GM18511 (cell line): ENCODE data around the gene PHACTR3.
"Not testable (repeated sequence)": the region's sequence is repeated elsewhere in the genome, so short reads cannot be mapped to it uniquely, and the experiment has no call there.

ENCODE experiments used
- ATAC-seq: cut with Tn5 transposase; IDR thresholded peaks from one replicate; pipeline ENCODE4 v1.9.1; 2021; ENCODE audit warnings: mild to moderate bottlenecking, moderate library complexity; ENCODE audit not compliant: unreplicated experiment

The PHACTR3 gene

DNA sequence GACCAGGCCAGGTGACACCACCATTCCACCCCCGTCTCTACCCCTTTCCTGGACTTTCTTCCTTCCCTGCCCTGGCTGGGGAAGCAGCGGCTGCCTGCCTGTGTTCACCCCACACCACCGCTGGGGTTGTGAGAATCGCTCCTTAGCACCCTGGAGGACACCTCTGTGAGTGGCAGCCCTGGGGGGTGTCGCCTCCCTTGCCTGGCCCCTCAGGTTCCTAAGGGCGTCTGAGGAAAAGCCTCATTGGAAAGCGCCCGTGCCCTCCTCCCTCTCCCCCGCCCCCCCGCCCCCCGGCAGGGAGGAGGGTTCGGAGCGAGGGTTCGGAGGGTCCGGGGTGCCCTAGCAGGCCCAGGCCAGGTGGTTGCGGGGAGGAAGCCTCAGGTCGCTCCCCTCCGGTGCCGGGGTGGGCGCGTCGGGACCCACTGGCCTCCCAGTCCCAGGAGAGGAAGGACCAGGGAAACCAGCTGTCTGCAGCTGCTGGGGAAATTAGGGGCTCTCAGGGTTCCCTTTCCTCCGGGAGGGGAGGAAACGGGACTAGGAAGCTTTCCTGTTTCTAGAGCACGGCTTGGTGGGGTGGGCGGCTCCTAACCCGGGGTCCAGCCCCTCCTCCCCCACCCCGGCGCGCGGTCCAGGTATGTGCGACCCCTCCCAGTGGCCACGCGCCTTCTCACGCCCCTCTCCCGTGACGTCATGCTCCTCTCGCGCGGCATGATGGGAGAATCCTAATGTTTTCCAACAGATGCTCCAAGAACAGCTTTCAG lies at the start of gene PHACTR3:
Gene PHACTR3 (plus strand): TSS at position 760 of the 761 bp plus-strand sequence. CDS start 475 bp downstream, outside the sequence.
- no peak for ATAC-seq

DNA sequence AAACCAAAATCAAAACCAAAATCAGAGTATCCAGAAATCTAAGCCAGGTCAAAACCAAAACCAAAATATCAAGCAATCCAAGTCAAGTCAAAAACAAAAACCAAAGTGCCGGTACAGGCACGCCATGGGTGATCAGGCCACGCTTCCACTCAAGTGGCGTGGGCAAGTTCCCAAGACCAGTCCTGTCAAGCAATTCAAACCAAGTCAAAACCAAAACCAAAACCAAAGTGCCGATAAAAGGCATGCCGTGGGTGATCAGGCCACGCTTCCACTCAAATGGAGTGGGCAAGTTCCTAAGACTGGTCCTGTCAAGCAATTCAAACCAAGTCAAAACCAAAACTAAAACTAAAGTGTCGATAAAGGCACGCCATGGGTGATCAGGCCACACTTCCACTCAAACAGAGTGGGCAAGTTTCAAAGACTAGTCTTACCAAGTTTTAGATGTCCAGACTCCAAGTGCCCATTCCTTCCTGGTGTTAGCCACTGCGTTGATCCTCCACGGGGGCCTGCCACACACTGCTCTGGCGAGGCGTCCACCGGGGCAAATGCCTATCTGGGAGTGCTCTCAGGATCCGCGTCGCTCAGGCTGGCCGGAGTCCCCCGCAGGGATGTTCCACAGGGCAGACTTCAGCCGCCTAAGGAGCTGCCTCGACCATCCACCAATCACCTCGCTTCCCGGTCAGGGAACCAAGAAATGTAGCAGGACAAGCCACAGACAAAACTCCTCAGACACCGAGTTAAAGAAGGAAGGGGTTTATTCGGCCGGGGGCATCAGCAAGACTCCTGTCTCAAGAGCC lies 46.4 kb upstream of the PHACTR3 start:
- not testable (repeated sequence) for ATAC-seq

DNA sequence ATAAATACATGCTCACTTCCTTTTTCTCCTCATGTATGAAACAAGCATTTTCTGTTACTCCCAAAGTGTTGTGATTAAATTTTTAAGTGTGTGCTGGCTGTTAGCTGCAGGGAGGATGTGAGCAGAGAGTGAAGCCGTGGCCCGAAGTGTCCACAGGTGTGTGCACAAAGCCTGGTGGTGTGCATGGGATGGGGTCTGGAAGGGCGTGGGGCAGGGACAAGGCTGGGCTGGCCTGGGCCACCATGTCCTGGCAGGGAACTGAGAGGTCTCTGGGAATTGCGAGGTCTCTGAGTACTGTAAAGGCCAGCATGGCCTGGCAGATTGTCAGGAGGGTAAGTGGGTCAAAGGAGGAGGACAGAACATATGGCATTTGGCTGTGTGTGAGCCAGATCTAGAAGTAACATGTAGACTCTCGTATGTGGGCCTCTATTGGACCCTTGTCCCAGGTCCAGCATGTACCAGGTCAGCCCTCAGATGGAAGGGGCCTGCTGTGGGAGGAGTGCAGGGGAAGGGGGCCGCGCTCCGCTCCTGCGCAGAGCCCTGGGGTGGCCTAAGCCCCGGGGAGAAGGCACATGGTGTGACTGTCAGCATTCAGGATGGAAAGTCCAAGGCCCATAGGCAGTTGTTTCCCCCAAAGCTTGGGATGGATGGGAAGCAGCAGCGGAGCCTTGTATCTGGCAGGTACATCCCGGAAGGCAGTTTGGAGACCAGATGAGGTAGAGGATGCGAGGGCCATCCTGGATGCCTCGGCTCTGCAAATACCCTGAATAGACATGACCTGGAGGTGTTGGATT lies 45.1 kb upstream of the PHACTR3 start:
- no peak for ATAC-seq

DNA sequence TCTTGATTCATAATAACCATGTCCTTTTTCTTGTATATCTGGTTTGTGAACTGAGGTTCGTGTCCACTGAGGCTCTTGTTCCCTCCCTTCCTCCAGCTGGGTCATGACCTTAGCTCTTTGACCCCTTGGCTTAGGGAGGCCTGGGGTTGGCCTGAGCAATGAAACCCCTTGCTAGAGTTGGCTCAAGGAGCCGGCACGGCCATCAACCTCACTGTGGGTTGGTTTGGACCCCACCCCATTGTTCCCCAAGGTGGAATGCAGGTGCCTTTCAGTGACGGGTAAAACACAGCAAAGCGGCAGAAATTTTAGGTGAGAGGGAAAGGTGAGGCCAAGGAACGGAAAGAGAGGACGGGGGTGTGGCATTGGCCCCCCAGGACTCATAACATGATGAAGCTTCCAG lies 44.5 kb upstream of the PHACTR3 start:
- ATAC-seq: no peak

DNA sequence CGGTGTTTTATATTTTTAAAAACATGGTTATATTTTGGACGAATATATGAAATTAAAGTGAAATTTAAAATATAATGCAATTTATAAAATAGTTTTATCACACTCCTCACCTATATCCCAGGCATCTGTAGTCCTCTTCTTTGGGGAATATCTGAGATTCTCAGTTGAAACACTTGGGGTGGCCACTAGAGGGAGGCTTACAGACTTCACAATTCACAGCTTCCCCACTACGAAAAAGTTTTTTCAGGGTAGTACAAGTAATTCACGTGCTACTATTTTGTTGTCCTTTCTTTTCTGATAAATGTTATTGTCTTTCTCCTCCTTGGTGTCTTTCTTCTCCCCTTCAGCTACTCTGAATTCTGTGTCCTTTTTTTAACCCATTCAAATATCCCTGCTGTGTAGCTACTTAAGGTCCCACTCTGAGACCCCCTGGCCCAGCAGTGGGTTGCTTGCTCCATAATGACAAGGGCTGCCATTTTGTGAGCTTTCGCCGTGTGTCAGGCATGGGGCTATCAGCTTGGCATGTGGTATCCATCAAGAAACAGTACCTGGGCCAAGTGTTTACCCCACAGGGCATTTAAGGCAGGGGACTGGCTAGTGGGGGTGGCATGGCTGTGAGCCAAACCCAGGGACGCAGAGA lies 43.6 kb upstream of the PHACTR3 start:
- no peak for ATAC-seq

DNA sequence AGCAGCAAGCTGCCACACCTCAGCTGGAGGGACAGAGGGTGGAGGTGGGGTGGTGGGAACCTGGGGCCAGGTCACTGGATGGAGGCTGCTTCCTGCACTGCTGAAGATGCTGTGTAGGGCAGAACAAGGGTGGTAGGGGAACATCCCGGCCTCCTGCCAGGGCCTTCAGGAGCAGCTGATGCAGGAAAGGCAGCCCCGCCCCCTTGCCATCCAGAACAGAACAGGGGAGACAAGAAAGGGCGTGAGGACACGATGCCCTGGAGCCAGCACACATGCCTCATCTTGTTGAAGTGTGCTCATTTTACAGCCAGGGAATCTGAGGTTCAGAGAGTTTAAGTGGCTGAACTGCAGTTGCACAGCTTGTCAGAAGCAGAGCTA lies 43.1 kb upstream of the PHACTR3 start:
- ATAC-seq: no peak

DNA sequence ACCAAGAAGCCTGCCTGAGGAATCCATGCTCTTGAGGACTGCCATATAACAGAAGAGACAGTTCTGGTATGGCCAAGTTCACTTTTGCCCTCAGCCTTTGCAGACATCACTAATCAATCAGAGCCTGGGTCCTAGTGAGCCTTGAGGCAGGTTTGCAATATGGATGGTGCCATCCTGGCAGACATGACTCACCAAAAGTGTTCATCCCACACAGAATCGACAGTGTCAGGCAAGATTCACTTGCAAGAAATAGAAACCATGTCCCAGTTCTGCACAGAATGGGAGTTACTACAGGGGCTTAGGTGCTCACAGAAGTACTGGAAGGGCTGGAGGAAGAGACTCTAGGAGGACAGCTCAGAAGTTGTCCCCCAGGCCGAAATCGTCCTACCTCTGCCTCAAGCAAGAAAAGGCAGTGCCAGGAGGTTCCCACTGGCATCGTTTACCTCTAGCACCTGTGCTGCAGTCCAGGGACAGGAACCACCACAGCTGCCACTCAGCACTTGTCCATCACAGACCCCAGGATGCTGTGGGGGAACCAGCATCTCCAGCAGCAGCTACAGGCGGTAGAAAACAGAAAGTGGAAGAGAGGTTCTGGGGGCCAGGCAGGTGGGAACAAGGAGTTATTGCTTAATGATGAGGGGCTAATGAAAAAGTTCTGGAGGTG lies 42.6 kb upstream of the PHACTR3 start:
- no peak for ATAC-seq

DNA sequence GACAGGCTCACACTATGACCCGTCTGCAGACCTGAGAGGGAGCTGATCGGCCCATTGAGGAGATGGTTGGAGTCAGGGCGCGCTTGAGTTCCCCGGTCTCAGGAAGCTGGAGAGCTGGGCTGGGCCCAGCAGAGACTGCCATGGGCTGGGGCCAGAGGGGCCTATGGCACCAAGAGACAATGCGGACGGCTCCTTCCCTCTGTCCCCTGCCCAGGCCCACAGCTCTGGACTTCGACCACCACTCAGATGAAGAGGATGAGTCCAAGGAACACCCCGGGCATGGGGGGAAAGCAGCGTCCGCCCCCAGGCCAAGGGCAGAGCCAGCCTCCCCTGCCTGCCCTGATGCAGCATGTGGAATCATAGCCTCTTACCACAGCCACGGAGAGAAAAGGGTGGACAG lies 40.2 kb upstream of the PHACTR3 start:
- ATAC-seq: no peak

DNA sequence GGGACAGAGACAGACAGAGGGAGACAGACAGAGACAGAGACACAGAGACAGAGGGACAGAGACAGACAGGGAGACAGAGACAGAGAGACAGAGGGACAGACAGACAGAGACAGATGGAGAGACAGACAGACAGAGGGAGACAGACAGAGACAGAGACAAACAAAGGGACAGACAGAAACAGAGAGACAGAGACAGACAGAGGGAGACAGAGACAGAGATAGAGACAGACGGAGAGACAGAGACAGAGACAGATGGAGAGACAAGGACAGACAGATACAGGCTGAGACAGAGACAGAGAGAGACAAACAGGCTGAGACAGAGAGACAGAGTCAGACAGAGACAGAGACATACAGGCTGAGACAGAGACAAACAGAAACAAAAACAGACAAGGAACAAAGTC lies 39.4 kb upstream of the PHACTR3 start:
- ATAC-seq: no peak

DNA sequence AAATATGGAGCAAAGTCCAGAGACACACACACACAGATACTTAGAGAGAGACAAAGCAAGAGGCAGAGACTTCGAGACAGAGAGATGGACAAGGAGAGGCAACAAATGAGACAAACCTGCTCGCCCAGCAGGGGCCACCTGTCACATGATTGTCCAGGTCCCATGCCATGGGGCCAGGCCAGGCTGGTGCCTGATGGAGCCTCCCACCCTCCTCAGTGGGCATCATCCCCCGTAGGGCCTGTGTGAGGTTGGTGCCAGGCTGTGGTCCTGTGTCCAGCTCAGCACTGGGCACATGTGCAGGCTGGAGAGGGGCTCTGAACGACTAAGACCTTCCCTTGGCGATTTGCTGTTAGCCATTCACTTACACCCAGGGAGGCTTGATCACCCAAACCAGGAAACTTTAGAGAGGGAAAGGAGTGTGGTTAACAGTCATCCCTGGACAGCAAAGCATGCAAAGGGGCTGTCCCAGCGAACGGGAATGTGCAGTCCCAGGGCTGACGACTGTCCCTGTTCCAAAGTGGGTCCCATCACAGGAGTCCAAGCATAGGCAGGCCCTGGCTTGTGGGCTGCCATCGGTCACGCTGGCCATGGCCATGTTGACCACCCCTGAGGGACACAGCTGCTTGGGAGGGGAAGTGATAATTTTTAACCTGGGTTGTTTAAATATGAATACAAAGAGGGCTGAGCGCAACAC lies 38.4 kb upstream of the PHACTR3 start:
- no peak for ATAC-seq

DNA sequence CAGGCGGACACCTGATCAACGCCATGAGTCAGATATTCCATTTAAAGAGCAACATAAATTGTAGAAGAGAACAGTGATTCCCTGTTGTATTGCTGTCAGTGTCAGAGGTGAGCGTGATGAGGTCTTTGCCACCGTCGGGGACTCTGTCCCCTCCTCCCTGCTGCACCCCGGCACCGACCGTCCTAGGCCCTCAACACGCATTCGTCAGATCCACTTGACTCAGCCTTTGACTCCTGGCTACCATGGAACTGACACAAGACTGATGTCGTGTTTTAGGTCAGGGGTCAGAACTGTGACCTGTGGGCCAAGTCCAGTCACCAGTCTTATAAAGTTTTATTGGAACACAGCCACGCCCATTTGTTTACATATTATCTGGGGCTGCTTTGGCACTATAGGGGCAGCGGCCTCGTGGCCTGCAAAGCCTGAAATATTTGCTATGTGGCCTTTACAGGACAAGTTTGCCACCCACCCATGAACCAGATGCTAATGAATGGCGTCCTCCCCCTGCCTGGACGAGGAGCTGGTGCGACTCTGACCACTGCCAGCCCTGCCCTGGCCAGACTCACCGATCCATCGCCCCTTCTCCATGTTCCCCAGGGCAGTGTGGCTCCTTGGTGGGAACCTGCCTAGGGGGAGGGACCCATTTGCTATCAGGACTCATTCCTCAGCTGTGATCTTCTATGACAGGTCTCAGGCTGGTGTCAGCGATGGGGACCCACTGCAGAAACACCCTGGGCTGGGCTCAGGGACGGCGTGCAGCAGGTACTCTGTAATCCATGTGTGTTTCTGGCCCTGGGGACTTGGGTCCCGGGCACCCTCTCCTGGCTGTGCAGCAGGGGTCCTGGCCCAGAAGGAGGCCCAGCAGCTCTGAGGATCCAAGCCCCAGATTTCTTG lies 37.5 kb upstream of the PHACTR3 start:
- no peak for ATAC-seq

DNA sequence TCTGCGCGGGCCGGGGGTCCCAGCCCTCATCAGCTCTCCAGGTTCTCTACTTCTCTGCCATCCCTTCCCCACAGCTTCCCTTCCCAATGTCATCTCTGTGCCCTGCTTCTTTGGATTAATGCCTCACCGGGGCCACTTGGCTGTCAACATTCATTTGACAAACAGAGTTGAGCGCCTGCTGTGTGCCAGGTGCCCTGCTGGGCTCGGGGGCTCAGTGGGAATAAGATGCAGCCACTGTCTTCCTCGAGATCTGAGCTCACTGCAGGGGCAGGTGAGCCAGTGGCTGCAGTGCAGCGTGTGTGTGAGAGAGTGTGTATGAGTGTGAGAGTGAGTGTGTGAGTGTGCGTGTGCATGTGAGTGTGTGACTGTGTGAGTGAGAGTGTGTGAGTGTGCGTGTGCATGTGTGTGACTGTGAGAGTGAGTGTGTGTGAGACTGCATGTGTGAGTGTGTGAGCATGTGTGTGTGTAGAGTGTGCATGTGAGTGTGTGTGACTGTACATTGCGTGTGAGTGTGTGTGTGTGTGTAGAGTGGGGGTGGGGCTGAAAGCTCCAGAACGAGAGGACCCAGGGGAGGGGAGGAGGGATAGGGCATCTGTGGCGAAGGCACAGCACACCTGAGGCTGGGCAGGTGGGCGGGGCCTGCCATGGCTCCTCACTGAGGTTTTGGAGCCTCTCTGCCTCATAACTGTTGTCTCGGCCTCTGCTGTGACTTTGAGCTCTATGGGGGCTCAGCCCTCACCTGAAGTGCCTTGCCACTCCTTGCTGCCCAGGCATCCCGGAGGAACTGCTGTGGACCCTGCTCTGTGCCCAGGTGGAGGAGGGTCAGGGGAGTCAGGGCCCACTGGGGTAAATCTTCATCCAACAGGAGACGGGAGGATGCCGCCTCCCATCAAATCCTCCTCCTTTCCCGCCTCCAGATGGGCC lies 36.5 kb upstream of the PHACTR3 start:
- no peak for ATAC-seq

DNA sequence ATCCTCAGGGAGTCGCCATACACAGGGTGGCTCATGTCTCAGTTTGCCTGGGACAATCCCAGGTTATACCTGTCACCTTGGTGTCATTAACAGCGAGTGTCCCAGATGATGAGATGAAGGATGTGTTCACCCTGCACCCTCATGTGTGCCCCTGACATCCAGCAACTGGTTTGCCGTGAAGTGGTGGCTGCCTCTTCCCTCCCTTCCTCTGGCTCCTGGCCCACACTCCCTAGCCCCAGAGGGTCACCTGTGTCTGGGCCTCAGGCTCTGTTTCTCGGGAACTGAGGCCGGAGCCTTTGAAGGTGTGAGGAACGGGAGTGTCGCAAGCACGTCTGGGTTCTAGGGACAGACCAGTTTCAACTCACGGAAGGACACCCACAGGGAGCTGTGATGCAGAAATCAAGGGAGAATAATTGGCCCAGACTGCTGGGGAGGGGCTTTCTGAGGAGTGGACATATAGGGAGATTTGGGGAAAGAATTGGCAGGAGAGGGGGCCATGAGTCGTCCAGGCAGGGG lies 35.8 kb upstream of the PHACTR3 start:
- ATAC-seq: no peak

DNA sequence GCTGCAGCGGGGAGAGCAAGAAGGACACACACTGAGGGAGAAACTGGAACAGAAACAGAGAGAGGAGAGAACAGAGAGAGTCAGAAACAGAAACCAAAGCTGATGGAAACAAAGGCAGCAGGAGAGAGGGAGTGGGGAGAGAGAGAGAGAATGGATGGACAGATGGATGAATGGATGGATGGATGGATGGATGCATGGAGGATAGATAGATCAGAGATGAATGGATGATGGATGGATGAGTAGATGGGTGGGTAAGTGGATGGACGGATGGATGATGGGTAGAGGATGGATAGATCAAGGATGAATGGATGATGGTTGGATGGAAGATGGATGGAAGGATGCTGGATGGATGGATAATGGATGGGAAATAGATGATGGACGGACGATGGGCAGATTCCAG lies 35.0 kb upstream of the PHACTR3 start:
- no peak for ATAC-seq

DNA sequence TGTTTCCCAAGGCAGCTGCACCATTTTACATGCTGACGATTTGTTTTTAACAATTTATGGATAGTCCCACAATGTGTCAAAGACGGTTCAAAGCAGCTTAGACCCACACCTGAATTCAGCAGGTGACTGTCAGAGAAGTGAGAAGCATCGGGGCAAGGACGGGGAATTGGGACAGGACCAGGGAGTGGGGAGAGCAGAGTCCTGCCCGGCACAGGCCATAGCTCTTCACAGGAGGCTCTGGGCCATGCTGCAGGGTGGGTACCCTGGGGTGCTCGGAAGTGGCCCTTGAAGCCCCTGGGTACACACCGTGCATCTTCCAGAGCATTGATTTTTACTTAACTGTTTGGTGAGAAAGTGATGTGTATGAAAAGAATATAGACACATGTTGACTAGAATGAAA lies 33.2 kb upstream of the PHACTR3 start:
- ATAC-seq: no peak

DNA sequence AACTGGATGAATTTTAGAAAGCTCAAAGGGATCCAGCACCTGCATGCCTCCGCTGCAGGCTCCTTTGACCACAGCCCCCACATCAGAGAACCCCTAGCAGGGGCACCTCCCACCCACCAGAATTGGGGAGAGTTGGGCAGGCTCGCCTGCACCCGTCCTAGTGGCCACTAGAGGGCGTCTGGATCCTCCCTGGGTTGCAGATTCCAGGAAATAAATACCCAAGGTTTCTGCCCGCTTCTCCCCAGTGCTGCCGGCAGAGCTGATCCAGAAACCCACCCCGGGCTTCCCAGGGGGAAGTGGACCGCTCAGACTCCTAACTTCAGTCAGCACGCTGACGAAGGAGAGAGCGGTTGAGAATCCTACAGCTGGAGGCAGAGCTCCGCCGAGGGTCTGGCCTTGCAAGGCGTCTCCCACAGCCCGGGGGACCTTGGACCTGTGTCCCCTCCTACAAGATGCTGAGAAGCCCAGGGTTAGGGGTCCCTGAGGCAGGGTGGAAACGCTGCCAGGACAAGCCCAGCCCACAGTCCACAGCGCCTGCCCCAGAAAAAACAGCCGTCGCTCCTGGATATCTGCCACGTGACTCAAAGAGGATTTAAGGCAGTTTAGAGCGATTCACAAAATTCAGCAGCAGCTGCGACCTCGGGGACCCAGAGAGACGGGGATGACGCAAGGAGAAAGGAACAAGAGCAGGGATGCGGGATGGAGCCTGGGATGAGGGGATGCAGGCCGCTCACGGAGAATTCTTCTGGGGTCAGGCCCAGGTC lies 32.6 kb upstream of the PHACTR3 start:
- ATAC-seq: peak; percentile 81

DNA sequence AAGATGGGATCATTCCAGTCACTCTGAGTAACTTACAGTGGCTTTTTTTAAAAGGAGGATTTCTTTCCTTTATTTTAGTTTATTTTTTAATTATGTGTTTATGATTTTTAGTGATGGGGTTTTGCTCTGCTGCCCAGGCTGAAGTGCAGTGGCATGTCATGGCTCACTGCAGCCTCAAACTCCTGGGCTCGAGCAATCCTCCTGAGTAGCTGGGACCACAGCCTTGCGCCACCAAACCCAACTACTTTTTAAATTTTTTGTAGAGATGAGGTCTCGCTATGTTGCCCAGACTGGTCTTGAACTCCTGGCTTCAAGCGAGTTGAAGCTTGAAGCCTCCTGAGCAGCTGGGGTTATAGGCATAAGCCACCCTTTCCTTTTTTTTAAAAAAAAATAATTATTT lies 31.8 kb upstream of the PHACTR3 start:
- ATAC-seq: no peak
